ENCODE results near the gene HIVEP1. TPM values are rescaled to one million over a fixed set of nuclear protein-coding genes. Genes with fewer than 3 reads are reported as not detected.
A peak's percentile ranks its signal among the peaks of the same experiment; 100 is the strongest.

The HIVEP1 gene
- total RNA-seq, 1 experiment from 2014 or later = 24.2 TPM

DNA sequence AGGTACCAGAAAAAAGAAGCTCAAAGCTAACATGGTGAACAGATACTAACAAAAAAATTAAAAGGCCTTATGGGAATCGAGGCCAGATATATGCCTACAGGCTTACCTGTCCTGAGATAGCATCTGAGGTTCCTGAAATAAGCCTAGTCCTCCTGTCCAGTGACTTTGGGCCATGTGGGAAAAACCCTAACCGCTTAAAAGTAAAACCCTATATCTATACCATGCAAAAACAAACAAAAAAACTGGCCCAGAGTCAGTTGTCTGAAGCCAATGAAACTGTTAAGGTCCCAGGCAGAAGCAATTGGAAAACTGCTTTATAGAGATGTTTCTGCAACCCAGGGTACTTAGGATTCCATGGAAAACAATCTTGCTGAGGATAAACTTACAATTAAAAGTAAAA, 122.9 kb downstream of the HIVEP1 start:
- peaks cover 12% of the 10 kb centered on the region; the same call in 1 of the 2 replicates for H3K9me3 ChIP-seq (ENCODE audit: insufficient read depth, low read depth)
- peaks cover 18% of the 10 kb centered on the region for H3K4me1 ChIP-seq (replicated peaks; ENCODE audit: insufficient read depth)
- CTCF ChIA-PET = interaction anchor here (0.6 to 0.7 kb wide), 2 partner anchors 75 to 153 kb away, joined by 3 to 10 read pairs; no protein-coding TSS in a partner anchor
- H3K4me2 ChIP-seq = no peak overlapping the region
- no peak overlapping the region for H2AFZ ChIP-seq
- no peaks in the 10 kb centered on the region for H3K79me2 ChIP-seq (ENCODE audit: low read depth)
- intact Hi-C loops (cut with micrococcal nuclease; ENCODE audit: unreplicated experiment) = loop anchor here (10.0 kb wide), 1 partner anchor 270 kb away; no protein-coding TSS in a partner anchor
- no peaks in the 10 kb centered on the region for H3K9me2 ChIP-seq (ENCODE audit: insufficient read depth)
- no peaks in the 10 kb centered on the region for H3K27me3 ChIP-seq (ENCODE audit: insufficient read depth, low read depth)
- POLR2A ChIA-PET (ENCODE audit: unreplicated experiment) = interaction anchor here (0.5 to 0.7 kb wide), 2 partner anchors 126 to 1194 kb away, joined by 4 to 11 read pairs; no protein-coding TSS in a partner anchor
- 0 out of 2 replicates have a peak, but pooled peaks cover 4% of the 10 kb centered on the region for H3F3A ChIP-seq (ENCODE audit: insufficient read depth, low read depth)
- BruUV-seq (replicated peaks) = no TSS peak
- TF ChIP-seq EZH2 (IDR thresholded peaks at IDR 0.05; ENCODE audit: low read depth) = no peak
- TF ChIP-seq, protein P1, sequence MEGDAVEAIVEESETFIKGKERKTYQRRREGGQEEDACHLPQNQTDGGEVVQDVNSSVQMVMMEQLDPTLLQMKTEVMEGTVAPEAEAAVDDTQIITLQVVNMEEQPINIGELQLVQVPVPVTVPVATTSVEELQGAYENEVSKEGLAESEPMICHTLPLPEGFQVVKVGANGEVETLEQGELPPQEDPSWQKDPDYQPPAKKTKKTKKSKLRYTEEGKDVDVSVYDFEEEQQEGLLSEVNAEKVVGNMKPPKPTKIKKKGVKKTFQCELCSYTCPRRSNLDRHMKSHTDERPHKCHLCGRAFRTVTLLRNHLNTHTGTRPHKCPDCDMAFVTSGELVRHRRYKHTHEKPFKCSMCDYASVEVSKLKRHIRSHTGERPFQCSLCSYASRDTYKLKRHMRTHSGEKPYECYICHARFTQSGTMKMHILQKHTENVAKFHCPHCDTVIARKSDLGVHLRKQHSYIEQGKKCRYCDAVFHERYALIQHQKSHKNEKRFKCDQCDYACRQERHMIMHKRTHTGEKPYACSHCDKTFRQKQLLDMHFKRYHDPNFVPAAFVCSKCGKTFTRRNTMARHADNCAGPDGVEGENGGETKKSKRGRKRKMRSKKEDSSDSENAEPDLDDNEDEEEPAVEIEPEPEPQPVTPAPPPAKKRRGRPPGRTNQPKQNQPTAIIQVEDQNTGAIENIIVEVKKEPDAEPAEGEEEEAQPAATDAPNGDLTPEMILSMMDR (conservative IDR thresholded peaks at IDR 0.05) = no peak
- no peak for DNase-seq
- no peak overlapping the region for H3K4me3 ChIP-seq
- no peaks in the 10 kb centered on the region for H4K20me1 ChIP-seq (ENCODE audit: insufficient read depth)
- H3K27ac ChIP-seq = no peak overlapping the region
- H3K36me3 ChIP-seq (ENCODE audit: low read depth) = peaks cover 23% of the 10 kb centered on the region

DNA sequence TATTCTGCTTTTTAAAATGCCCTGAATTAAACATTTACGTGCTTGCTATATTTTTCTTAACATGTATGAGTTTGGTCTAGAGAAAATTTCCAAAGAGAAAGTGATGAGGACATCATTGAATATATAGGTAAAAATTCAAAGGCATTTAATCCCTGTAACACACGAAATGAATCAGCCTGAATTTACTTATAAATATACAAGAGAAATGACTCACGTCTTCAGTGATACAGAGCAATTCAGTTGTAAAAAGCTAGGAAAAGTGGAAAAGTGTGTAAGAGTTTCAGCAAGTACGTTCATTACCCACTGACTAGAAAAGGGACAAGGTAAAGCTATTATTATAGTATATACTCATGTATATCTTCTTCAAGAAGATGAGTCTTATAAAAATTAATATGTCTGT, 124.8 kb downstream of the HIVEP1 start:
- H3K4me3 ChIP-seq = no peak overlapping the region
- H3K27me3 ChIP-seq (ENCODE audit: insufficient read depth, low read depth) = no peaks in the 10 kb centered on the region
- H3K36me3 ChIP-seq (ENCODE audit: low read depth) = peaks cover 33% of the 10 kb centered on the region
- TF ChIP-seq, protein P1 (conservative IDR thresholded peaks at IDR 0.05) = no peak
- no peak for TF ChIP-seq EZH2 (IDR thresholded peaks at IDR 0.05; ENCODE audit: low read depth)
- 0 out of 2 replicates have a peak, but pooled peaks cover 4% of the 10 kb centered on the region for H3F3A ChIP-seq (ENCODE audit: insufficient read depth, low read depth)
- ChIA-PET CTCF (no interaction called here), POLR2A (ENCODE audit: unreplicated experiment) (no interaction called here)
- H3K4me1 ChIP-seq (replicated peaks; ENCODE audit: insufficient read depth) = peaks cover 18% of the 10 kb centered on the region
- BruUV-seq (replicated peaks) = no TSS peak
- H3K79me2 ChIP-seq (ENCODE audit: low read depth) = no peaks in the 10 kb centered on the region
- H3K4me2 ChIP-seq = peak overlapping the region; percentile 28
- peak in 1 of 2 experiments; percentile 43 for DNase-seq
- no peak overlapping the region for H2AFZ ChIP-seq
- H3K27ac ChIP-seq = peak overlapping the region; percentile 60
- H3K9me2 ChIP-seq (ENCODE audit: insufficient read depth) = no peaks in the 10 kb centered on the region
- H3K9me3 ChIP-seq (ENCODE audit: insufficient read depth, low read depth) = peaks cover 18% of the 10 kb centered on the region; the same call in 1 of the 2 replicates
- H4K20me1 ChIP-seq (ENCODE audit: insufficient read depth) = no peaks in the 10 kb centered on the region
- intact Hi-C loops (cut with micrococcal nuclease; ENCODE audit: unreplicated experiment) = loop anchor here (10.0 kb wide), 1 partner anchor 272 kb away; no protein-coding TSS in a partner anchor

DNA sequence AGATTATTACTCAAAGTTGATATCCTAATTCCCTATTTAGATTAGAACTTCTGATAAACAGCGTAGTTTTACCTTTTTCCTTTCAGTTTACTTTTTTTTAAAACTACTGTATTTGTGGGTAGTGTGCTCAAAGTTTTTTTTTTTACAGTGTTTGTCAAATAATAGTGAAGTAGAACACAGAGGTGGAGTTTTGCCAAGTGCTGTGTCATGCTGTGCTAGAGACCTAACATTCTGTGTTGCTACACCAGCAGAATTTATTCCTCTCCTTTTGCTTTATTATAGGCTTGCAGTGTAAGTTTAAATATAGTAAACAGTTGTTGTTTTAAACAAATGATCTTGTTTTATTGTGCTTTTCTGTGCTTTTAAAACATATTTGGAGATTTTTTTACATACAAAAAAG, 125.4 kb downstream of the HIVEP1 start:
- POLR2A ChIA-PET (ENCODE audit: unreplicated experiment) = no interaction called here
- H3F3A ChIP-seq (ENCODE audit: insufficient read depth, low read depth) = 0 out of 2 replicates have a peak, but pooled peaks cover 4% of the 10 kb centered on the region
- H4K20me1 ChIP-seq (ENCODE audit: insufficient read depth) = no peaks in the 10 kb centered on the region
- CTCF ChIA-PET = no interaction called here
- peaks cover 18% of the 10 kb centered on the region; the same call in 1 of the 2 replicates for H3K9me3 ChIP-seq (ENCODE audit: insufficient read depth, low read depth)
- H3K4me1 ChIP-seq (replicated peaks; ENCODE audit: insufficient read depth) = peaks cover 18% of the 10 kb centered on the region
- H3K36me3 ChIP-seq (ENCODE audit: low read depth) = peaks cover 32% of the 10 kb centered on the region
- no peak overlapping the region for H3K4me3 ChIP-seq
- H3K9me2 ChIP-seq (ENCODE audit: insufficient read depth) = no peaks in the 10 kb centered on the region
- H3K4me2 ChIP-seq = peak overlapping the region; percentile 28
- peak overlapping the region; percentile 60 for H3K27ac ChIP-seq
- no peaks in the 10 kb centered on the region for H3K79me2 ChIP-seq (ENCODE audit: low read depth)
- no peak for TF ChIP-seq EZH2 (IDR thresholded peaks at IDR 0.05; ENCODE audit: low read depth)
- TF ChIP-seq, protein P1 (conservative IDR thresholded peaks at IDR 0.05) = no peak
- intact Hi-C loops (cut with micrococcal nuclease; ENCODE audit: unreplicated experiment) = loop anchor here (10.0 kb wide), 1 partner anchor 273 kb away; no protein-coding TSS in a partner anchor
- no peak overlapping the region for H2AFZ ChIP-seq
- no peaks in the 10 kb centered on the region for H3K27me3 ChIP-seq (ENCODE audit: insufficient read depth, low read depth)
- peak; percentile 44 to 58 for DNase-seq
- BruUV-seq (replicated peaks) = no TSS peak

Measured in PC-9 (cell line).